Measurements from ENCODE around the gene SKOR2.
A peak's percentile ranks its signal among the peaks of the same experiment; 100 is the strongest.

SKOR2 gene, protein sequence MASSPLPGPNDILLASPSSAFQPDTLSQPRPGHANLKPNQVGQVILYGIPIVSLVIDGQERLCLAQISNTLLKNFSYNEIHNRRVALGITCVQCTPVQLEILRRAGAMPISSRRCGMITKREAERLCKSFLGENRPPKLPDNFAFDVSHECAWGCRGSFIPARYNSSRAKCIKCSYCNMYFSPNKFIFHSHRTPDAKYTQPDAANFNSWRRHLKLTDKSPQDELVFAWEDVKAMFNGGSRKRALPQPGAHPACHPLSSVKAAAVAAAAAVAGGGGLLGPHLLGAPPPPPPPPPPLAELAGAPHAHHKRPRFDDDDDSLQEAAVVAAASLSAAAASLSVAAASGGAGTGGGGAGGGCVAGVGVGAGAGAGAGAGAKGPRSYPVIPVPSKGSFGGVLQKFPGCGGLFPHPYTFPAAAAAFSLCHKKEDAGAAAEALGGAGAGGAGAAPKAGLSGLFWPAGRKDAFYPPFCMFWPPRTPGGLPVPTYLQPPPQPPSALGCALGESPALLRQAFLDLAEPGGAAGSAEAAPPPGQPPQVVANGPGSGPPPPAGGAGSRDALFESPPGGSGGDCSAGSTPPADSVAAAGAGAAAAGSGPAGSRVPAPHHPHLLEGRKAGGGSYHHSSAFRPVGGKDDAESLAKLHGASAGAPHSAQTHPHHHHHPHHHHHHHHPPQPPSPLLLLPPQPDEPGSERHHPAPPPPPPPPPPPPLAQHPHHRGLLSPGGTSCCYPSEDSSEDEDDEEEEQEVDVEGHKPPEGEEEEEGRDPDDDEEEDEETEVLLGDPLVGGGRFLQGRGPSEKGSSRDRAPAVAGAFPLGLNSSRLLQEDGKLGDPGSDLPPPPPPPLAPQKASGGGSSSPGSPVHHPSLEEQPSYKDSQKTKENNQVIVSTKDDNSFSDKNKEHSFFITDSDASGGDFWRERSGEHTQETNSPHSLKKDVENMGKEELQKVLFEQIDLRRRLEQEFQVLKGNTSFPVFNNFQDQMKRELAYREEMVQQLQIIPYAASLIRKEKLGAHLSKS

DNA sequence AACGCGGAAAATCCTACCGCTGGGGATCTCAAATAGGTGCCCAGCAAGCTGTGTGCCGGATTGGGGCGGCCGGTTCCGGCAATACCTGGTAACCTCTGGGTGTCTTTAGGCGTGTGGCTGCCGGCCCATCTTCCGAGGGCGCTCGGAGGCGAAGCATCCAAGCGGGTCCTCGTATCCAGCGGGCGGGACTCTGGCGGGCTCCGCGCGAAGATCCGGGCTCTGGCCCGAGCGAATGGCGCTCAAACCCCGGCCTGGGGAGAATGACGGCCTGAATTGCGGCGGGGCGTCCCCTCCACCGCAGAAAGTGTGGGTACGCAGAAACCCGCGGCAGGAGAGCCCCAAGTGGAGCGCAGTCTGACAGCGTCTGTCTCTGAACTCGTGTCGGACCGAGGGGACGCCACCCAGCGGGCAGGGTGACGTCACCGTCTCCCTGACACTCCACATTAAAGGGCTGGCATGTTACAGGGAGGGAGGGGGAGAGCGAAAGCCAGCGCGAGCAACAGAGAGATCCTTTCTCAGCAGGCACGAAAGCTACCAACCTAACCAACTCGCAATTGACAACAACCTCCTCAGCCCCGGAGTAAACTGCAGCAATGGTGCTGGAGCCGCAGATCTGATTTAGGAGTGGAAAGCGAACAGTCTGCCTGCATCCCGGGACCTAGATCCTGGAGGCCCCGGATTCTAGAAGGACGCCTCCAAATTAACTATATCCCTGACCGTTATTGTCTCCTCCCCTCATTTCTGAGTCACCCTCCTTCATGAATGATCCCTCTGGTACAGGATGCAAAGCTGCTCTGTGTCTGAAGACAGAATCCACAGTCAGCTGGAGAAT lies at the start of gene SKOR2:
TSS of gene SKOR2 (minus strand) at position 372 of the 832 bp plus-strand sequence. CDS start 2,477 bp downstream, outside the sequence.
- DNase-seq (ENCODE audit: low read depth) = no peak

- DNase-seq (ENCODE audit: low read depth) = no peak
Measured at GRCh38 chr18:47296462-47296861, 45.0 kb upstream of the SKOR2 start.

GRCh38 chr18:47294801-47295200 lies 43.3 kb upstream of the SKOR2 start:
- no peak for DNase-seq (ENCODE audit: low read depth)

DNA sequence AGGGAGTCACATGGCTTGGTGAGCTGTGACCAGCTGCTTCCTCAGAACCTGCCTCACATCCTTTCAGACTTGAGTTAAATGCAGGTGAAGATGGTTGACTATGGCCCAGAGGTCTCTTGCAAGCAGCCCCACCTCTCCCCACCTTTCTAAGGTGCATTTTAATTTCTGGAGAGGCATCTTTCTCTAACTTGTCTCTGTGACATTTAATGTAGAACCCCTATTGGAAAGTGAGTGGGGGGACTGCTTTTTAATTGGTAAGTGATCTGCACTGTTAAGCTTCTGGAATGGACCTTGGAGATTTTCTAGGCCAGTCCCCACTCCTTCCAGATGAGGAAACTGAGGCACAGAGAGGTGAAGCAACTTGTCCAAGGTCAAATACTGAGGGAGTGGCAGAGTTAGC lies 37.3 kb upstream of the SKOR2 start:
- no peak for DNase-seq (ENCODE audit: low read depth)

DNA sequence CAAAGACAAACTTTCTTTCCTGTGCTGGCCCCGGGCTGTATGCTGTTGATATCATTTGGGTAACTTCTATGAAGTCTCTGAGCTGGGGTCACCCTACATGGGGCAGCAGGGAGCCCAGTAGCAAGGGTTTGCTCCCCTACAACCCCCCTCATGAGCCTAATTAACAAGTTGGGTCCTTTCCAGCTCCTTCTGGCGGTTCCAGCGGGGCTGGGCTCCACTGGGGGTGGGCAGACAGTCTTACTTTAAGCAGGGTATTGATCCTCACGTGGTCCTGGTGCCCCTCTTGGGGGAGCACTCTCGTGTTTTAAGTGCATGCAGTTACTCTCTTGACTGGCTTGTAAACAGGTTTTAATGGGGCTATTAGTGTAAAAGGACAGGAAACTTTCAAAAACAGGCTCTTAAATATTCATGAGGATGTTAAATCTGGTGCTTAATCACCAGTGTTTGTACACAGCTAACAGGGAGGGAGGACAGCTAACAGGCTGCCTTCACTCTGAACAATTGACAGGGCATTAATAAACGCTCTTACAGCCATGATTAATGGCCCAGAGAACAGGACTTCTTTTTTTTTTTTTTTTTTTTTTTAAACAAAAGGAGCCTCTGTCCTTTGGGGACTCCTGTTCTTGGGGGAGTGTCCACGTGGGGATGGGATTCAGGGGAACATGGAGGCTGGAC lies 36.6 kb upstream of the SKOR2 start:
- DNase-seq (ENCODE audit: low read depth) = no peak

DNA sequence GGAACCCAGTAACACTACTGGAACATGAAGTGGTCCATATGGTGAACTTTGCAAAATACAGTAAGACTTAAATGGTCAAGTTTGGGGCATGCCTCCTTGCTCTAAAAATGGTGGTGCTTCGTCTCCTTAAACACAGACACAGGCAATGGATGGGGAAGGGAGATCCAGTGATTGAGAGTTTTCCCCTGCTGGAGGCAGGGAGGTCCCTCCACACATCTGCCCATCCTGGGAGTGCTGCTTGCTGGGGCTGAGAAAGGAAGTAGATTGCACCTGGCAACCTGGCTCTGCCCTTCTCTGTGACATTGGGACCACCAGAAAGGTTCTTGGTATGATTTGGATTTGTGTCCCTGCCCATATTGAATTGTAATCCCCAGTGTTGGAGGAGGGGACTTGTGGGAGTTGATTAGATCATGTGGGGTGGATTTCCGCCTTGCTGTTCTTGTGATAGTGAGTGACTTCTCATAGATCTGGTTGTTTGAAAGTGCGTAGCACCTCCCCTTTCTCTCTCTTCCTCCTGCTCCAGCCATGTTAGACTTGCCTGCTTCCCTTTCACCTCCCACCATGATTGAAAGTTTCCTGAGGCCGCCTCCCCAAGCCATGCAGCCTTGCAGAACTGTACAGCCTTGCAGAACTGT lies 35.4 kb upstream of the SKOR2 start:
- DNase-seq (ENCODE audit: low read depth) = no peak

DNA sequence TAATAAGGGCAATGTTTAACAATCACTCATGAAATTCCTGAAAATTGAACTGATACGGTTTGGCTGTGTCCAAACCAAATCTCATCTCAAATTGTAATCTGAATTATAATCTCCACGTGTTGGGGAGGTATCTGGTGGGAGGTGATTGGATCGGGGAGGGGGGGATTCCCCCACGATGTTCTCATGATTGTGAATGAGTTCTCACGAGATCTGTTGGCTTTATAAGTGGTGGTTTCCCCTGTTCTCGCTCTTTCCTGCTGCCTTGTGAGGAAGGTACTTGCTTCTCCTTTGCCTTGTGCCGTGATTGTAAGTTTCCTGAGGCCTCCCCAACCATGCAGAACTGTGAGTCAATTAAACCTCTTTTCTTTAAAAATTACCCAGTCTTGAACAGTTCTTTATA lies 34.0 kb upstream of the SKOR2 start:
- no peak for DNase-seq (ENCODE audit: low read depth)

- no peak for DNase-seq (ENCODE audit: low read depth)
Measured at GRCh38 chr18:47284721-47285395, 33.4 kb upstream of the SKOR2 start.

GRCh38 chr18:47283476-47283875 lies 32.0 kb upstream of the SKOR2 start:
- no peak for DNase-seq (ENCODE audit: low read depth)

- no peak for DNase-seq (ENCODE audit: low read depth)
Measured at GRCh38 chr18:47280121-47280520, 28.7 kb upstream of the SKOR2 start.

GRCh38 chr18:47274961-47275360 lies 23.5 kb upstream of the SKOR2 start:
- DNase-seq (ENCODE audit: low read depth) = no peak

DNA sequence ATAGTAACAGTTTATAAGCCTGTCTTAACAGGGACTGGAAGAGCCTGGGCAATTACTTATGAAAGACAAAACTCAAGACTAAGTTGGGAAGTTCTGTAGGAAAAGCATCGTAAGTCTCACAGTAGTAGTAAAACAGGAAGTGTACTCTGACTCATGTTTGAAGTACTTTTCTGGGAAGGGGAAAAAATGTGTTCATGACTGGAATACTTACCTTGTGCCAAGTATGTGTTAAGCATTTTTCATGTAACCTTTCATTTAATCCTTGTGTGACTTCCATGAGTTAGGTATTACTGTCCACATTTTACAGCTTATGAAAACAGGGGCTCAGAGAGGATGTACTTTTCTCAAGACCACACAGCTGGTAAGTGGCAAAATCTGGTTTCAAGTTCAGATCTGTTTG lies 13.7 kb upstream of the SKOR2 start:
- peak; percentile 52 for DNase-seq (ENCODE audit: low read depth)

GRCh38 chr18:47264308-47264700 lies 12.8 kb upstream of the SKOR2 start:
- DNase-seq (ENCODE audit: low read depth) = no peak

GRCh38 chr18:47263430-47264307 lies 12.2 kb upstream of the SKOR2 start:
- DNase-seq (ENCODE audit: low read depth) = no peak

- DNase-seq (ENCODE audit: low read depth) = no peak
Measured at GRCh38 chr18:47263150-47263429, 11.6 kb upstream of the SKOR2 start.

- no peak for DNase-seq (ENCODE audit: low read depth)
Measured at GRCh38 chr18:47262301-47263149, 11.1 kb upstream of the SKOR2 start.

GRCh38 chr18:47261902-47262300 lies 10.4 kb upstream of the SKOR2 start:
- no peak for DNase-seq (ENCODE audit: low read depth)

DNA sequence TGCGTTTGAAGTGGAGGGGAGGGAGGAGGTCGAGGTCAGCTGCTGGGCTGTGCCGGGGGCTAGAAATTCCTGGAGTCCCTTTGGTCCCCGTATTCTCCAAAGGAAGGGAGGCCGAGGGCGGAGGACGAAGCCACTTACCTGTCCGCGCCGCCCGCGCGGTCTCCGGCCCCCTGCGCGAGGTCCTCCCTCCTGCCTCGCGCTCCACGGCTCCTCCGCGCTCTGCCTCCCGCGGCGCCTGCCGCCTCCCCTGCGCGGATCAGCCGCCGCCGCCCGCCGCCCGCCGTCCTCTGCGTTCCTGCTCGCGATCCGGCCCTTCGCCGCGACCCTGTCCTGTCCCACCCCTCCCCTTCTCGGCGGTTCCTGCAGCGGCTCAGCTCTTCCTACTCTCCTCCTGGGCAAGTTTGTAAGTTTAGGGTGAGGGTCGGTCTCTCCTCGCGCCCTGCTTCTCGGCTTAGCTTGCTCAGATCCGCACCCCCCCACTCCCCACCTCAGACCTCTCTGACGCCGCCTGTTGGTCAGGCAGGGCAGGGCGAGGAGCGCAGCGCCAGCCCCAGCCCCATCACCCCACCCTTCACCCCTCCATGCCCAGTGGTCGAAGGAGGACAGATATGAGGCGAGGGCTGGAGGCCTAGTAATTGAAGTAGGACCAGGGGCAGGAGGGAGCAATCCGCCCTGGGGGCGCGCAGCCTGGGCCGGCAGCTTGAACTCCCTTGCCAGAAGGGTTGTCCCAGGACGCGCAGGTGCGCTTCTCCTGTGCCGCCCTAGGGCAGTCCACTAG lies 9.7 kb upstream of the SKOR2 start:
- DNase-seq (ENCODE audit: low read depth) = no peak
